Loucy (cell line): ENCODE results near the gene ADAMTS2.

ENCODE experiments used
- H2AFZ ChIP-seq: fragments of 200-600 bp; sonication (generic); 2 replicates; pipeline ENCODE4 v1.6.0; 2016; ENCODE audit warnings: antibody characterized with exemption, mild to moderate bottlenecking, low read length, moderate library complexity
- H3F3A ChIP-seq: fragments of 200-600 bp; 2 replicates; pipeline ENCODE4 v1.6.0; 2016; ENCODE audit warnings: antibody characterized with exemption, low read depth, mild to moderate bottlenecking
- H3K27me3 ChIP-seq: fragments of 200-600 bp; sonication (generic); 2 replicates; pipeline ENCODE4 v1.6.1; 2014; ENCODE audit warnings: low read length, mild to moderate bottlenecking; ENCODE audit not compliant: insufficient read depth, poor library complexity, severe bottlenecking
- H3K36me3 ChIP-seq: fragments of 200-600 bp; sonication (generic); 2 replicates; pipeline ENCODE4 v1.6.1; 2016; ENCODE audit warnings: low read length; ENCODE audit not compliant: insufficient read depth
- H3K4me1 ChIP-seq: fragments of 200-600 bp; sonication (generic); 2 replicates; pipeline ENCODE4 v1.5.1; 2014; ENCODE audit warnings: low read length, mild to moderate bottlenecking; ENCODE audit not compliant: insufficient read depth, poor library complexity, severe bottlenecking
- H3K4me2 ChIP-seq: fragments of 200-600 bp; sonication (generic); 2 replicates; pipeline ENCODE4 v1.6.0; 2014; ENCODE audit warnings: antibody characterized with exemption, low read length, low read depth, mild to moderate bottlenecking; ENCODE audit not compliant: poor library complexity, severe bottlenecking
- H3K4me3 ChIP-seq: fragments of 200-600 bp; sonication (generic); 2 replicates; pipeline ENCODE4 v1.5.1; 2014; ENCODE audit warnings: low read length, mild to moderate bottlenecking, mixed read lengths; ENCODE audit not compliant: poor library complexity, severe bottlenecking
- H3K79me2 ChIP-seq: fragments of 200-600 bp; sonication (generic); 2 replicates; pipeline ENCODE4 v1.6.1; 2014; ENCODE audit warnings: low read length; ENCODE audit not compliant: insufficient read depth
- H3K9ac ChIP-seq: fragments of 200-600 bp; sonication (generic); 2 replicates; pipeline ENCODE4 v1.6.0; 2014; ENCODE audit warnings: mild to moderate bottlenecking, low read depth, low read length, moderate library complexity; ENCODE audit not compliant: poor library complexity, severe bottlenecking
- H3K9me2 ChIP-seq: fragments of 200-600 bp; sonication (generic); replicated peaks from 2 replicates; pipeline ENCODE4 v1.6.1; 2016; ENCODE audit warnings: low read depth, low read length, mixed read lengths
- H3K9me3 ChIP-seq: fragments of 200-600 bp; sonication (generic); 2 replicates; pipeline ENCODE4 v1.6.1; 2014; ENCODE audit warnings: mild to moderate bottlenecking, antibody characterized with exemption, low read length, low read depth; ENCODE audit not compliant: insufficient read depth
- H4K20me1 ChIP-seq: fragments of 200-600 bp; sonication (generic); 2 replicates; pipeline ENCODE4 v1.6.0; 2014; ENCODE audit warnings: antibody characterized with exemption, low read length, mild to moderate bottlenecking; ENCODE audit not compliant: insufficient read depth, poor library complexity, severe bottlenecking
- EZH2phosphoT487 ChIP-seq: fragments of 200-600 bp; IDR thresholded peaks from 2 replicates; pipeline ENCODE4 v1.6.1; 2018; ENCODE audit warnings: antibody characterized with exemption, mild to moderate bottlenecking, moderate library complexity, borderline replicate concordance
- TF ChIP-seq, protein P1 (sequence below): fragments of 200-600 bp; sonication (generic); conservative IDR thresholded peaks from 2 replicates; pipeline ENCODE4 v1.5.1; 2014; ENCODE audit warnings: mild to moderate bottlenecking, antibody characterized with exemption, low read length

Gene ADAMTS2

DNA sequence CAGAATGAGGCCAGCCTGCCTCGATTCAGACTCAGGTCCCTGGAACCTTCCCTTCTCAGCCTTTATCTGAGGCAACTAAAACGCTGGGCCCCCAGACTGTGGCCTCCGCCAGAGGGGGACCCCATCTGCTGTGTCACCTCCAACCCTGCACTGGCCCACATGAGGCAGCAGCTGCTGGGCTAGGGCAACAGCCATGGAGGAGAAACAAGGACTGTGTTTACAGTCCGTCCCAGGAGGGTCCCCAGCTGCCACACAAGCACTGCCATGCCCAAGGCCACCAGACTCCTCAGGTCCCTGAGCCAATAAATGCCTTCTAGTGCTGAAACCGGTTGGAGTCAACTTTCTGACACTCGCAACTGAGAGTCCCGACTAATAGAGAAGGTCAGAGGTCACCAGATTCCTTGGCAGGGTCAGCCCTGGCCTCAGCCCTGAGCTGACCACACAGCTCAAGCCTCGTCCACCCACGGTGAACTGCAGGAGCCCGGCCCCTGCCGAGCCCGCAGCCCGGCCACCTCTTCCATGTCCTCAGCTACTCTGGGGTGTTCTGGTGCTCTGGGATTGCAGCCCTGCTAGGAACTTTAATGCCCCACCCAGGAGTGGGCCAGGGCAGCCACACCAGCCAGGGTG is 208.1 kb downstream of the ADAMTS2 start:
- Histone ChIP-seq H3F3A (no peaks in the 10 kb centered on the region), H4K20me1 (no peaks in the 10 kb centered on the region), H3K9me3 (no peaks in the 10 kb centered on the region), H3K4me1 (no peaks in the 10 kb centered on the region), H3K4me2 (no peak overlapping the region), H3K9ac (no peak overlapping the region), H3K9me2 (no peaks in the 10 kb centered on the region), H3K27me3 (no peaks in the 10 kb centered on the region), H2AFZ (no peak overlapping the region), H3K4me3 (no peak overlapping the region), H3K79me2 (no peaks in the 10 kb centered on the region), H3K36me3 (no peaks in the 10 kb centered on the region)
- TF ChIP-seq EZH2phosphoT487 = no peak
- TF ChIP-seq, protein P1, sequence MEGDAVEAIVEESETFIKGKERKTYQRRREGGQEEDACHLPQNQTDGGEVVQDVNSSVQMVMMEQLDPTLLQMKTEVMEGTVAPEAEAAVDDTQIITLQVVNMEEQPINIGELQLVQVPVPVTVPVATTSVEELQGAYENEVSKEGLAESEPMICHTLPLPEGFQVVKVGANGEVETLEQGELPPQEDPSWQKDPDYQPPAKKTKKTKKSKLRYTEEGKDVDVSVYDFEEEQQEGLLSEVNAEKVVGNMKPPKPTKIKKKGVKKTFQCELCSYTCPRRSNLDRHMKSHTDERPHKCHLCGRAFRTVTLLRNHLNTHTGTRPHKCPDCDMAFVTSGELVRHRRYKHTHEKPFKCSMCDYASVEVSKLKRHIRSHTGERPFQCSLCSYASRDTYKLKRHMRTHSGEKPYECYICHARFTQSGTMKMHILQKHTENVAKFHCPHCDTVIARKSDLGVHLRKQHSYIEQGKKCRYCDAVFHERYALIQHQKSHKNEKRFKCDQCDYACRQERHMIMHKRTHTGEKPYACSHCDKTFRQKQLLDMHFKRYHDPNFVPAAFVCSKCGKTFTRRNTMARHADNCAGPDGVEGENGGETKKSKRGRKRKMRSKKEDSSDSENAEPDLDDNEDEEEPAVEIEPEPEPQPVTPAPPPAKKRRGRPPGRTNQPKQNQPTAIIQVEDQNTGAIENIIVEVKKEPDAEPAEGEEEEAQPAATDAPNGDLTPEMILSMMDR = no peak

DNA sequence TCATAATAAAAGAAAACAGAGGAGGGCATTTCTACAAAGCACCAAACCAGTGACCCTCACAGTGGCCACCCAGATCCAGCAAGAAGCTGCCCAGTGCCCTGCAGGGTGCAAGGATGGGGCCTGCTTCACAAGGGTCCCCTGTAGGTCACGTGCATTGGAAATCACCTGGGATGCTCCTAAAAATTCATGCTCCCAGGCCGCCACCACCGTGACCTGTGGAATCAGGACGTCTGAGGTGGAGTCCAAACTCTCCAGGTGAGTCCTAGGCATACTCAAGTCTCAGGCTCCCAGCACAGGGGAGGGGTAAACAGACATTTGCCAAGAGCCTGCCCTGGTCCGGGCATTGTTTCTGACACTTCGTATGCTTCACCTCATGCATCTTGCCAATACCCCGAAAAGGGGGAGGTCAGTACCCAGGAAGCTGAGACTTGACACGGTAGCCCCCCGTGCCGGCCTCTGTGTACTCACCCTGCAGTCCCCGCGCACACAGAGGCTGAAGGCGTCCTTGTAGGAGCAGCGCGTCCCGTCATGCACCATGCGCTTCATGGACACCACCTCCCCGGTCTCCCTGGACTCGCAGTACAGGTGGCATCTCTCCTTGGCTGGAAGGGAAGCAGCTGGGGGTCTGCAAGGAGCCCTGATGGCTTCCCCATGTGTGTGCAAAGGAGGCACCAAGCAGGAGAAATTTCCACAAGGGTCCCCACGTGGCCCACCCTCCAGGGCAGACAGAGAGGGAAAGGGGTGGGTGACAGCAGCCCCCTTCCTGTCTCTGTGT is 209.6 kb downstream of the ADAMTS2 start:
- H3K36me3 ChIP-seq = no peaks in the 10 kb centered on the region
- no peak overlapping the region for H3K9ac ChIP-seq
- no peak overlapping the region for H2AFZ ChIP-seq
- H3K79me2 ChIP-seq = no peaks in the 10 kb centered on the region
- H3K4me3 ChIP-seq = no peak overlapping the region
- no peaks in the 10 kb centered on the region for H3K9me3 ChIP-seq
- H3F3A ChIP-seq = no peaks in the 10 kb centered on the region
- no peak overlapping the region for H3K4me2 ChIP-seq
- H3K27me3 ChIP-seq = no peaks in the 10 kb centered on the region
- TF ChIP-seq EZH2phosphoT487 = no peak
- TF ChIP-seq, protein P1 = no peak
- no peaks in the 10 kb centered on the region for H4K20me1 ChIP-seq
- no peaks in the 10 kb centered on the region for H3K9me2 ChIP-seq
- H3K4me1 ChIP-seq = no peaks in the 10 kb centered on the region

DNA sequence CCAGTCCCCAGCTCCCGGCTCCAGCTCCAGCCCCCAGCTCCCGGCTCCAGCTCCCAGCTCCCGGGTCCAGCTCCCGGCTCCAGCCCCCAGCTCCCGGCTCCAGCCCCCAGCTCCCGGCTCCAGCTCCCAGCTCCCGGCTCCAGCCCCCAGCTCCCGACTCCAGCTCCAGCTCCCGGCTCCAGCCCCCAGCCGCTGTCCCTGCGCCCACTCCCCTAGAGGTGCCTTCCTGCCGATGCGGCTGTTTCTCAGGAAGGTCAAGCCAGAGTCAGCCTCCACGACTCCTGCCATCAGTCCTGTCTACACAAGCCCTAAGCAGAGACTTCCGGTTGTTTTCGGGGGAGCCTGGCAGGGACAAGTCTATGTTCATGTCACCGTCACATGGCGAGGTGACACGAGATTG is 210.3 kb downstream of the ADAMTS2 start:
- Histone ChIP-seq H3K4me1 (no peaks in the 10 kb centered on the region), H3F3A (no peaks in the 10 kb centered on the region), H3K4me3 (no peak overlapping the region), H3K27me3 (no peaks in the 10 kb centered on the region), H3K9ac (no peak overlapping the region), H3K9me2 (no peaks in the 10 kb centered on the region), H3K9me3 (no peaks in the 10 kb centered on the region), H3K4me2 (no peak overlapping the region), H3K36me3 (no peaks in the 10 kb centered on the region), H2AFZ (no peak overlapping the region), H4K20me1 (no peaks in the 10 kb centered on the region), H3K79me2 (no peaks in the 10 kb centered on the region)
- no peak for TF ChIP-seq EZH2phosphoT487
- TF ChIP-seq, protein P1 = no peak
